Measurements from ENCODE around the gene TLR5. TPM values are rescaled to one million over a fixed set of nuclear protein-coding genes. Genes with fewer than 3 reads are reported as not detected.
"Not testable (repeated sequence)": the region's sequence is repeated elsewhere in the genome, so short reads cannot be mapped to it uniquely, and the experiment has no call there.

Gene TLR5
- total RNA-seq, 2 experiments from 2014 or later: 0.58 to 1.0 TPM

DNA sequence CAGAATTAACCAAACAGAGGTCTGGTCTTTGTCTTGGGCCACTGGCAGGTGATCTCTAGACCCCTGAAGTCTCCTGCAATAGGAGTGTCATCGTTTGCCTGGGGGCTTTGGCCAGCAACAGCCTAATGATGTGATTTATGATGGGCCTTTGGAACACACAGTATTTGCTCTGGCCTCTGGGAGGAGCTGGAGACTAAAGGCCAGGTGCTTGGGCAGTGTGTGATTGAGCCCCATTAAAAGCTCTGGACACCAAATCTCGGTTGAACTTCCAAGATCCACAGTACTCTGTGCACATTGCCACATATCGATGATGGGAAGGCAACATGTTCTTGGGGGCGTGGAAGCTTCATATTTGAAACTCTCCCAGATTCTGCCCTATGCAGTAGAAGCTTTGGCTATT is 32.0 kb upstream of the TLR5 start:
- CTCF ChIA-PET: interaction anchor here (0.6 to 1.2 kb wide), 2 partner anchors 40 to 41 kb away, joined by 3 read pairs; no protein-coding TSS in a partner anchor
- Mint-ChIP-seq H3K9me3 (no peaks in the 10 kb centered on the region), H3K27me3 (peaks cover 2% of the 10 kb centered on the region), H3K36me3 (ENCODE audit: low read depth) (no peaks in the 10 kb centered on the region), H3K4me3 (no peak overlapping the region), H3K4me1 (peaks cover 2% of the 10 kb centered on the region), H3K27ac (no peak overlapping the region)
- POLR2A ChIA-PET: no interaction called here
- DNase-seq: no peak

DNA sequence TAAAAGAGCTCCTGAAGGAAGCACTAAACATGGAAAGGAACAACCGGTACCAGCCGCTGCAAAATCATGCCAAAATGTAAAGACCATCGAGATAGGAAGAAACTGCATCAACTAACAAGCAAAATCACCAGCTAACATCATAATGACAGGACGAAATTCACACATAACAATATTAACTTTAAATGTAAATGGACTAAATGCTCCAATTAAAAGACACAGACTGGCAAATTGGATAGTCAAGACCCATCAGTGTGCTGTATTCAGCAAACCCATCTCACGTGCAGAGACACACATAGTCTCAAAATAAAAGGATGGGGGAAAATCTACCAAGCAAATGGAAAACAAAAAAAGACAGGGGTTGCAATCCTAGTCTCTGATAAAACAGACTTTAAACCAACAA is 26.4 kb upstream of the TLR5 start:
- H3K9me3 Mint-ChIP-seq; H3K4me1 Mint-ChIP-seq; H3K4me3 Mint-ChIP-seq; H3K27ac Mint-ChIP-seq; DNase-seq; CTCF ChIA-PET; H3K27me3 Mint-ChIP-seq; H3K36me3 Mint-ChIP-seq (ENCODE audit: low read depth); POLR2A ChIA-PET: not testable (repeated sequence)

DNA sequence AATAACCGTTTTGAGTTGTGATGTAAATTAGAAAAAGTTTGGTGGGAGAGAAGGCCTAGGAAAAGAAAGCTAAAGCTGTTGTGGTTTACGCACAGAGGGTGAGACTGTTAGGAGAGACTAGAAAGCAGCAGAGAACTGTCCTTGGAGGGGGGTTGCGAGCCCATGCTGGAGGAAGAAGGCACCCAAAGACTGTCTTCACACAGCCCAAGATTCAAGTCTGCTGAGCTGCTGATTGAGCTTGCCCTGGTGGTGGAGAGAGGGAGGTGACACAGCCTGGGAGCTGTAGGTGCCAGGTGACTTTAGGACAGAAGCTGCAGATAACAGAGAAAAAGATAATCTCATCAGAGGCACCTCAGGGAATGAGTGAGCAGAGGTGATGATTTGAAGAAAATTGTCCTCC is 18.3 kb upstream of the TLR5 start:
- H3K9me3 Mint-ChIP-seq: no peaks in the 10 kb centered on the region
- ChIA-PET POLR2A (no interaction called here), CTCF (interaction anchor here (0.5 to 1.1 kb wide), 4 partner anchors 12 to 902 kb away, joined by 3 to 5 read pairs (median 3); no protein-coding TSS in a partner anchor)
- H3K27me3 Mint-ChIP-seq: no peaks in the 10 kb centered on the region
- DNase-seq: no peak
- H3K27ac Mint-ChIP-seq: no peak overlapping the region
- peaks cover 6% of the 10 kb centered on the region for H3K4me1 Mint-ChIP-seq
- H3K36me3 Mint-ChIP-seq (ENCODE audit: low read depth): no peaks in the 10 kb centered on the region
- H3K4me3 Mint-ChIP-seq: no peak overlapping the region

DNA sequence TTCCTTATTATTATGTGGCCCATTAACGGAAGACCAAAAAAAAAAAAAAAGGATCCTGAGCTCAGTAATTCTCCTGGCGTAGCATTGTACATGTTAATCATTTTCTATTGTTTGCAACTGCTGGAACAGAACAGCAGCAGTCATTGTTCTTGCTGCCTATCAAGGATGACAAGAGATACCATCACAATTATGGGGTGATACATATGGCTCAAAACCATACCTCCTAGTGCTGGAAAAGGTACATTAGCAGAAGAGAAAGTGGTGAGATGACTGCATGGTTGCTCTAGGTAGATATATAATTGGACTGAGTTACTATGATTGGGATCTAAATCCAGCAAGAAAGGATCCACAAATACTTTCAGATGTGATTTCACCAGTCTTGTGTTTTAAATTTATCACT is 13.3 kb upstream of the TLR5 start:
- H3K36me3 Mint-ChIP-seq (ENCODE audit: low read depth): no peaks in the 10 kb centered on the region
- peaks cover 10% of the 10 kb centered on the region for H3K4me1 Mint-ChIP-seq
- DNase-seq: no peak
- CTCF ChIA-PET: interaction anchor here (1.0 to 1.3 kb wide), 2 partner anchors 10 to 14 kb away, joined by 5 read pairs; partner anchors contain the start of gene TLR5
- H3K27ac Mint-ChIP-seq: no peak overlapping the region
- no peaks in the 10 kb centered on the region for H3K27me3 Mint-ChIP-seq
- H3K9me3 Mint-ChIP-seq: no peaks in the 10 kb centered on the region
- no peak overlapping the region for H3K4me3 Mint-ChIP-seq
- POLR2A ChIA-PET: no interaction called here

DNA sequence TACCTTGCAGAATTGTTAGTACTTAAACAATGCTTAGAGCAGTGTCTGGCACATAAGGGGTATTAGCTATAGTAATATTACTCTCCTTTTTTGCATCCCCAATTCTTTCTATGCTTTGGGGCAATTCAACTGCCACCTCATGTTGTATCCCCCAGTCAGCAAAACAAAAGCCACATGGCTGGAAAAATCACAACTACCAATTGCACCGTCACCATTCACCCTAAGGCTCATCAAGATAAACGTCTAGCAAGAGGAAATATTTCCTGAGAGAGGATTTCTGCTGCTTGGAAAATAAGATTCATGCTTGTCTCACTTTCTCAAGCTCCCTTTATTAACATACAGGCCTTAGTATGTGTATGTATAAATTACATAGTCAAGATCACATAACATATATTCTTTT is 12.1 kb upstream of the TLR5 start:
- POLR2A ChIA-PET: no interaction called here
- no peak overlapping the region for H3K27ac Mint-ChIP-seq
- H3K9me3 Mint-ChIP-seq: no peaks in the 10 kb centered on the region
- no peaks in the 10 kb centered on the region for H3K27me3 Mint-ChIP-seq
- no peak for DNase-seq
- no peaks in the 10 kb centered on the region for H3K36me3 Mint-ChIP-seq (ENCODE audit: low read depth)
- H3K4me3 Mint-ChIP-seq: no peak overlapping the region
- peaks cover 5% of the 10 kb centered on the region for H3K4me1 Mint-ChIP-seq
- CTCF ChIA-PET: interaction anchor here (1.3 kb wide), 1 partner anchor 22 kb away, joined by 5 read pairs; no protein-coding TSS in a partner anchor

DNA sequence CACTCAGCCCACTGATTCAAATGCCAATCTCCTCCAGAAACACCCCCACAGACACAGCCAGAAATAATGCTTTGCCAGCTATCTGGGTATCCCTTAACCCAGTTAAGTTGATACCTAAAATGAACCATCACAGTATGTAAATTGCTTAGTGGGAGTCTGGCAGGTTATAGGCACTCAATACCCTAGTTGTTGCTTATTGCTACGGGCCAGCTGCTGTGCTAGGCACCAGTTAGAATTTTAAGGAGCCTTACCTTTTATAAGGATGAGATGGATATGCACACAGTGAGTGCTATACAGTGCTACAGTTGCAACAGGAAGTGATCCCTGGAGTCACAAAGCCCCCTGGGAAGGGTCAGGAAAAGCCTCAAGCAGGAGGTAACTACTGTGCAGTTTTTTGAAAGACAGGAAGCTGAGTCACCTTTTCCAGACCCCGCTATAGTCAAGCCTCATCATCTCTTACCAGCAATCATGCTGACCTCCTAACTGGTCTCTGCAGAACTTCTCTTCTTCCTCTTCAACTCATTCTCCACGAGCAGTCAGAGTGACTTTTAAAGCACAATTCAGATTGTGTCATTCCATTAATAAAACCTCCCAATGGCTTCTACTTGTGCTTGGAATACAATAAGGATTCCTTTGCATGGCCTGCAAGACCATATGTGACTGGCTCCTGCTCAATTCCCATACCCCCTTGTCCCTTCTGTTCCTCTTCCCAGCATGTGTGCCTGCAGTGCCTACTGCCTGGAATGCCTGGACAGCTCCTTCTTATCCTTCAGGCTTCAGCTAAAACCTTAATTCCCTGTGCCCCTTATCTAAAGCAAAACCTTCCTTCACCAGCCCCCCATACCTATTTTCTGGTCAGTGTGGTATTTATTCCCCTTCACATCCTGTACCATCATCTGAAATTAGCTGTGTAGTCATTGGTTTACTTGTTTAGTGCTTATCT is 10.4 kb upstream of the TLR5 start:
- no peaks in the 10 kb centered on the region for H3K9me3 Mint-ChIP-seq

DNA sequence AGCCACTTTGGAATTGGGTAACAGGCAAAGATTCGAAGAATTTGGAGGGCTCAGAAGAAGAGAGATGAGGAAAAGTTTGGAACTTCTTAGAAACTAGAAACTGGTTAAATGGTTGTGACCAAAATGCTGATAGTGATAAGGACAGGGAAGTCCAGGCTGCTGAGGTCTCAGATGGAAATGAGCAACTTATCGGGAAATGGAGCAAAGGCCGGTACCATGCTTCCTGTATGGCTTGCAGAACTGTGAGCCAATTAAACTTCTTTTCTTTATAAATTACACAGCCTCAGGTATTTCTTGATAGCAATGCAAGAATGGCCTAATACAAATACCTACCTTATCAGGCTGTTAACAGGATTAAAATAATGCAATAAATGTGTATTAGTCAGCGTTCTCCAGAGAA is 9.4 kb upstream of the TLR5 start:
- no peaks in the 10 kb centered on the region for H3K36me3 Mint-ChIP-seq (ENCODE audit: low read depth)
- peaks cover 5% of the 10 kb centered on the region for H3K4me1 Mint-ChIP-seq
- ChIA-PET POLR2A (no interaction called here), CTCF (interaction anchor here (1.4 kb wide), 1 partner anchor 9 kb away, joined by 6 read pairs; the partner anchor contains the start of gene TLR5)
- peaks cover 4% of the 10 kb centered on the region for H3K9me3 Mint-ChIP-seq
- no peak overlapping the region for H3K27ac Mint-ChIP-seq
- no peak for DNase-seq
- no peak overlapping the region for H3K4me3 Mint-ChIP-seq
- H3K27me3 Mint-ChIP-seq: no peaks in the 10 kb centered on the region

More for the DNA sequence above, 10.4 kb upstream of the TLR5 start:
- peaks cover 5% of the 10 kb centered on the region for H3K4me1 Mint-ChIP-seq
- no peak overlapping the region for H3K4me3 Mint-ChIP-seq
- ChIA-PET CTCF (interaction anchor here (1.4 kb wide), 1 partner anchor 10 kb away, joined by 6 read pairs; the partner anchor contains the start of gene TLR5), POLR2A (no interaction called here)
- H3K36me3 Mint-ChIP-seq (ENCODE audit: low read depth): no peaks in the 10 kb centered on the region
- H3K27ac Mint-ChIP-seq: no peak overlapping the region
- DNase-seq: no peak
- H3K27me3 Mint-ChIP-seq: no peaks in the 10 kb centered on the region

DNA sequence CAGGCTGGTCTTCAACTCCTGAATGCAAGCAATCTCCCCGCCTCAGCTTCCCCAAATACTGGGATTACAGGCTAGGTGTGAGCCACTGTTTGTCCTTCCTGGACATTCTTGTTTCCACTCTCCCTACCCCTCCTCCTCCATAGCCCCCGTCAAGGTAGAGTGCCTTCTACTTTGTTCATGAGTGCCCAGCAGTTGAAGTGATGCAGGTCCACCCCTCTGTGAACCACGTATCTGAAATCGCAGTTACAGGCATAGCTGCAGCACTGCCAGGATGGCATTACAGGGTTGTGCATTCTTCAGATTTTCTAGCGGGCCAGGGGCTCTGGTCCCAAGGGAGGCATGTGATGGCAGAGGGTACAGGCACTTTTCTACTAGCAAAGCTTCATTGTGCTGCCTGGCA is 7.4 kb upstream of the TLR5 start:
- ChIA-PET CTCF (interaction anchor here (1.2 to 1.6 kb wide), 3 partner anchors 8 to 11 kb away, joined by 3 read pairs; no protein-coding TSS in a partner anchor), POLR2A (no interaction called here)
- H3K27ac Mint-ChIP-seq: no peak overlapping the region
- H3K9me3 Mint-ChIP-seq: peaks cover 10% of the 10 kb centered on the region
- H3K4me3 Mint-ChIP-seq: no peak overlapping the region
- DNase-seq: no peak
- peaks cover 5% of the 10 kb centered on the region for H3K4me1 Mint-ChIP-seq
- H3K36me3 Mint-ChIP-seq (ENCODE audit: low read depth): no peaks in the 10 kb centered on the region
- H3K27me3 Mint-ChIP-seq: peaks cover 6% of the 10 kb centered on the region

DNA sequence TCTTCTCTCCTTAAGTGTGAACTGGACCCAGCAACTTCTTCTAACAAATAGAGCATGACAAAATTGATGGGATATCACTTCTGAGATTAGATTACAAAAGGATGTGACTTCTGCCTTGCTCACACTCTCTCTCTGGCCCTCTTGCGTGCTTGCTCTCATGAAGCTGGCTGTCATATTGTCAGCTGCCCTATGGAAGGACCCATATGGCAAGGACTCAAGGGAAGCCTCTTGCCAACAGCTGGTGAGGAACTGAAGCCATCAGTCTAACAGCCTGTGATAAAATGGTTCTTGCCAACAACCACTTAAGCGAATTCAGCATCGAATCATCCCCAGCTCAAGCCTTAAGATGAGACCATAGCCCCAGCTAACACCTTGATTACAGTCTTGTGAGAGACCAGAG is 4.8 kb upstream of the TLR5 start:
- no peaks in the 10 kb centered on the region for H3K36me3 Mint-ChIP-seq (ENCODE audit: low read depth)
- DNase-seq: no peak
- peaks cover 10% of the 10 kb centered on the region for H3K4me1 Mint-ChIP-seq
- ChIA-PET CTCF (interaction anchor here (0.8 to 1.9 kb wide), 2 partner anchors 14 kb away, joined by 5 read pairs; no protein-coding TSS in a partner anchor), POLR2A (no interaction called here)
- no peak overlapping the region for H3K4me3 Mint-ChIP-seq
- H3K27me3 Mint-ChIP-seq: peaks cover 9% of the 10 kb centered on the region
- H3K27ac Mint-ChIP-seq: no peak overlapping the region
- H3K9me3 Mint-ChIP-seq: peaks cover 10% of the 10 kb centered on the region

DNA sequence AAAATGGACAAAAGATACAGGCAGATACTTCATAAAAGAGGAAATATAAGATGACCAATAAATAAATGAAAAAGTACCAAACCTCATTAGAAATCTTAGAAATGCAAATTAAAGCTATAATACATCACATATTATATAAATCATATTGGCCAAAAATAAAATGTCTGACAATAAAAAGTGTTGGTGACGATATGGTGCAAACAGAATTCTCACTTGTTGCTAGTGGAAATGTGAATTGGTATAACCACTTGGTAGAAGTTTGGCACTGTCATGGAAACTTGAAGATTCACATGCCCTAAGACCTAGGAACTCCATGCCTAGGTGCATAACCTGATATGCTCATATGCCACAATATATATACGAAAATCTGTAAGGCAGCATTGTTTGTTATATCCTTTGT is 4.4 kb upstream of the TLR5 start:
- ChIA-PET CTCF (interaction anchor here (0.8 kb wide), 1 partner anchor 14 kb away, joined by 5 read pairs; no protein-coding TSS in a partner anchor), POLR2A (no interaction called here)
- Mint-ChIP-seq H3K27ac (no peak overlapping the region), H3K36me3 (ENCODE audit: low read depth) (no peaks in the 10 kb centered on the region), H3K9me3 (peaks cover 10% of the 10 kb centered on the region), H3K27me3 (peaks cover 9% of the 10 kb centered on the region), H3K4me1 (peaks cover 13% of the 10 kb centered on the region), H3K4me3 (no peak overlapping the region)
- DNase-seq: no peak

DNA sequence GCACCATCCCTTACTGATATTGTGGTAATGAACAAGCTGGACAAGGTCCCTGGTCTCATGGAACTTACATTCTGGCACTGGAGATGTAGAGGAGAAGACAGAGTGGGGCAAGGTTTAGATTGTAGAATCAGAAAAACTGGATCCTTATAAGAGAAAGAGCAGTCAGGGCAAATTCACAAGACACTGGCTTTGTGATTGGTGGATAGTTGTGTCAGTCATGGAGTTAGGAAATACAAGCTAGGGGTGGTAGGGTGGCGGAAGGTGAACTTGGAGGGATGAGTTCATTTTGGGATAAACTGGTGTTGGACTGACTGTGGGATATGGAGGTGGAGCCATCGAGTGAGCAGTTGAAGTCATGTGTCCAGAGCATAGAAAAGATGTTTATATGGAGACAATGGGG is 3.7 kb upstream of the TLR5 start:
- Mint-ChIP-seq H3K27me3 (peaks cover 9% of the 10 kb centered on the region), H3K9me3 (peaks cover 10% of the 10 kb centered on the region), H3K4me1 (peaks cover 15% of the 10 kb centered on the region), H3K4me3 (no peak overlapping the region), H3K27ac (no peak overlapping the region), H3K36me3 (ENCODE audit: low read depth) (no peaks in the 10 kb centered on the region)
- no peak for DNase-seq
- ChIA-PET POLR2A (no interaction called here), CTCF (interaction anchor here (0.6 kb wide), 1 partner anchor 208 kb away, joined by 3 read pairs; no protein-coding TSS in a partner anchor)

DNA sequence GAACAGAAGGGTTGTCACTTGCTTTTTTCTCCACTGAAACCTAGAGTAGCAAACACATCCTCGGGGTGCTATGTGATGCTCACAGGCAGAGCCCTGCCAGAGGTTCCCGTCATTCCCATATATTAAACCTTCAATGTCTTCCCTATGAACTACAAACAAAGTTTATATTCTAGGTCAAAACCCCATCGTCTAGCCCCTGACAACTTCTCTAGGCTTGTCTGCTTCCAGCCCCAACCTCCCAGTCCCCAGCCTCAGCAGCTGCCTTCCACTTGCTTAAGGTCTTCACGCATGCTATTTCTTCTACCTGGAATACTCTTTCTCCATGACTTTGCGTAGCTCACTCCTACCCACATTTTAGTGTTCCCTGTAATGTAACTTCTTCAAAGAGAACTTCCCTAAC is 1.9 kb upstream of the TLR5 start:
- DNase-seq: no peak
- H3K36me3 Mint-ChIP-seq (ENCODE audit: low read depth): no peaks in the 10 kb centered on the region
- no peak overlapping the region for H3K27ac Mint-ChIP-seq
- no peak overlapping the region for H3K4me3 Mint-ChIP-seq
- ChIA-PET POLR2A (no interaction called here), CTCF (interaction anchor here (0.5 to 2.3 kb wide), 2 partner anchors 12 to 347 kb away, joined by 3 to 11 read pairs; no protein-coding TSS in a partner anchor)
- peaks cover 10% of the 10 kb centered on the region for H3K9me3 Mint-ChIP-seq
- H3K27me3 Mint-ChIP-seq: peaks cover 9% of the 10 kb centered on the region
- H3K4me1 Mint-ChIP-seq: peaks cover 15% of the 10 kb centered on the region

DNA sequence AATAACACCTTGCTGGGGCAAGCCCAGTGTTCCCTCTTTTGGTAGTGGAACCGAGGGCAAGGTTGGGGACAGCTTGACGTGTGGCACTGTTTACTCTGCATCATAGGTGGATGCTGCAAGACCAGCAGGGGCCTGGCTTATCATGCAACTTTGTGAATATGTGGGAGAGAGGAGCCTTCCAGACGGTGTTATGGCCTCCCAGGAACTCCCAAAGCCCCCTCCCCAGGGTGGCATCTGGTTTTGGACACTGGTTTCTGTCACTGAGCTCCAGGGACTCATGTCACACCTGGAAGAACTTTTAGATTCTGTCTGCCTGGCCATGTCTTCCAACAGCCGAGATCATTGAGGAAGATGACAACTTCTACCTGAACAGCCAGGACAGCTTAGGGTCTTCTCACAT is 1.4 kb upstream of the TLR5 start:
- peaks cover 15% of the 10 kb centered on the region for H3K4me1 Mint-ChIP-seq
- H3K4me3 Mint-ChIP-seq: no peak overlapping the region
- no peak overlapping the region for H3K27ac Mint-ChIP-seq
- peaks cover under 1% of the 10 kb centered on the region for H3K36me3 Mint-ChIP-seq (ENCODE audit: low read depth)
- CTCF ChIA-PET: interaction anchor here (0.5 to 2.3 kb wide), 7 partner anchors 9 to 549 kb away, joined by 3 to 11 read pairs (median 4); no protein-coding TSS in a partner anchor
- peaks cover 10% of the 10 kb centered on the region for H3K9me3 Mint-ChIP-seq
- POLR2A ChIA-PET: no interaction called here
- DNase-seq: no peak
- peaks cover 9% of the 10 kb centered on the region for H3K27me3 Mint-ChIP-seq

Measured in activated CD4-positive, alpha-beta T cell treated with anti-CD3 and anti-CD28 coated beads, Interleukin-2, amount 10 ng/mL, durations not matched to agents 7 days and 5 days (primary cell).